ENCODE data around the gene KRT4. TPM values are rescaled to one million over a fixed set of nuclear protein-coding genes. Genes with fewer than 3 reads are reported as not detected.

KRT4 gene
- total RNA-seq, 1 experiment from 2014 or later, result not detected

DNA sequence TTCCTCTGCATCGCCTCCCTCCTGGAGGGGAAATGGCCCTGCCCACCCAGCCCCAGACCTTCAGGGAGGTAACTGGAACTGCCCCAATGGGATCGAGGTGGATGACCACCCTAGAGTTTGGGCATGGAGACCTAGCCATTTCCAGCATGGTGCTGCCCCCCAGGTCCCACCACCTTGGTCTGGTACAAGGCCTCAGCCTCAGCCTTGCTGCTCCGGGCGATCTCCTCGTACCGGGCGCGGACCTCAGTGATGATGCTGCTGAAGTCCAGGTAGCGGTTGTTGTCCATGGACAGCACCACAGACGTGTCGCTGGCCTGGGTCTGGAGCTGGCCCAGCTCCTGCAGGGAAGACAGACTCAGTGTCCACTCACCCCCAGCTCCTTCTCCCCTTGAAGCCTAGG lies 30.5 kb upstream of the KRT4 start (continued):
- TF ChIP-seq, protein P1, sequence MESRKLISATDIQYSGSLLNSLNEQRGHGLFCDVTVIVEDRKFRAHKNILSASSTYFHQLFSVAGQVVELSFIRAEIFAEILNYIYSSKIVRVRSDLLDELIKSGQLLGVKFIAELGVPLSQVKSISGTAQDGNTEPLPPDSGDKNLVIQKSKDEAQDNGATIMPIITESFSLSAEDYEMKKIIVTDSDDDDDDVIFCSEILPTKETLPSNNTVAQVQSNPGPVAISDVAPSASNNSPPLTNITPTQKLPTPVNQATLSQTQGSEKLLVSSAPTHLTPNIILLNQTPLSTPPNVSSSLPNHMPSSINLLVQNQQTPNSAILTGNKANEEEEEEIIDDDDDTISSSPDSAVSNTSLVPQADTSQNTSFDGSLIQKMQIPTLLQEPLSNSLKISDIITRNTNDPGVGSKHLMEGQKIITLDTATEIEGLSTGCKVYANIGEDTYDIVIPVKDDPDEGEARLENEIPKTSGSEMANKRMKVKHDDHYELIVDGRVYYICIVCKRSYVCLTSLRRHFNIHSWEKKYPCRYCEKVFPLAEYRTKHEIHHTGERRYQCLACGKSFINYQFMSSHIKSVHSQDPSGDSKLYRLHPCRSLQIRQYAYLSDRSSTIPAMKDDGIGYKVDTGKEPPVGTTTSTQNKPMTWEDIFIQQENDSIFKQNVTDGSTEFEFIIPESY (IDR thresholded peaks at IDR 0.05; ENCODE audit: extremely low read depth, insufficient replicate concordance, low read length), result no peak
- TF ChIP-seq POLR2A (IDR thresholded peaks at IDR 0.05; ENCODE audit: borderline replicate concordance, extremely low read depth, insufficient read depth, insufficient read length) (no peak), EZH2phosphoT487 (IDR thresholded peaks at IDR 0.05; ENCODE audit: borderline replicate concordance) (no peak), ELF1 (IDR thresholded peaks at IDR 0.05; ENCODE audit: borderline replicate concordance, low read depth) (no peak), ZNF274 (IDR thresholded peaks at IDR 0.05; ENCODE audit: low read depth, low read length) (no peak)

DNA sequence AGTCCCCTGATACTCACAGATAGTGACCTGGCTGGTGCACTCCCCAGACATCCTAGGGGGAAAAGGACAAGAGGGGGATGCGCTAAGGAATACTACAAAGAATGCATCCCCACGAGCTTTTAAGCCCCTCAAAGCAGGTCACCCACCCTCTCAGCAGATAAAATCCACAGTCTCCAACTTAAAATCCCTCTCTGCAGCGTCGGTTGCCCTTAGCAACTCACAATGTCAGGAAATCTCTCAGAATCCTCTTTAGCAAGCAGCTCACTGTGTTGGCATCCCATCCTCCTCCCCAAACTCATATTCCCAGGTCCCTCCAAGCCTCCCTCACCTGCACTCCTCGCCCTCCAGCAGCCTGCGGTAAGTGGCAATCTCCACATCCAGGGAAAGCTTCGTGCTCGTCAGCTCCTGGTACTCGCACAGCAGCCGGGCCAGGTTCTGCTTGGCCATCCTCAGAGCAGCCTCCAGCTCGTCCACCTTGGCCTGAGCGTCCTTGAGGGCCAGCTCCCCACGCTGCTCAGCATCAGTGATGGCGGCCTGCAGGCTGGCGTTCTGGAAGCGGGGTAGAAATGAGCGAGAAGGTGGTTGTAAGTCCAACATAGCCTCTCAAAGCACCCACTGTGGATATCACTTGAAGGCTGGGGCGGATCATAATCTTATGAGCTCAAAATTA lies 25.7 kb upstream of the KRT4 start:
- CTCF ChIA-PET, result interaction anchor here (1.8 kb wide), 1 partner anchor 31 kb away, joined by 8 read pairs; no protein-coding TSS in a partner anchor
- BruUV-seq (replicated peaks), result no TSS peak
- TF ChIP-seq, protein P2, sequence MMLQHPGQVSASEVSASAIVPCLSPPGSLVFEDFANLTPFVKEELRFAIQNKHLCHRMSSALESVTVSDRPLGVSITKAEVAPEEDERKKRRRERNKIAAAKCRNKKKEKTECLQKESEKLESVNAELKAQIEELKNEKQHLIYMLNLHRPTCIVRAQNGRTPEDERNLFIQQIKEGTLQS (IDR thresholded peaks at IDR 0.05), result no peak
- TF ChIP-seq, protein P3, sequence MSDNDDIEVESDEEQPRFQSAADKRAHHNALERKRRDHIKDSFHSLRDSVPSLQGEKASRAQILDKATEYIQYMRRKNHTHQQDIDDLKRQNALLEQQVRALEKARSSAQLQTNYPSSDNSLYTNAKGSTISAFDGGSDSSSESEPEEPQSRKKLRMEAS (IDR thresholded peaks at IDR 0.05), result no peak
- TF ChIP-seq EGR1 (IDR thresholded peaks at IDR 0.05; ENCODE audit: low read depth) (no peak), FOSL1 (IDR thresholded peaks at IDR 0.05; ENCODE audit: low read depth) (no peak), SP1 (IDR thresholded peaks at IDR 0.05; ENCODE audit: low read depth) (no peak), POLR2AphosphoS5 (IDR thresholded peaks at IDR 0.05; ENCODE audit: low read depth, low read length) (no peak)
- TF ChIP-seq, protein P1 (IDR thresholded peaks at IDR 0.05; ENCODE audit: extremely low read depth, insufficient replicate concordance, low read length), result no peak
- TF ChIP-seq, protein P4, sequence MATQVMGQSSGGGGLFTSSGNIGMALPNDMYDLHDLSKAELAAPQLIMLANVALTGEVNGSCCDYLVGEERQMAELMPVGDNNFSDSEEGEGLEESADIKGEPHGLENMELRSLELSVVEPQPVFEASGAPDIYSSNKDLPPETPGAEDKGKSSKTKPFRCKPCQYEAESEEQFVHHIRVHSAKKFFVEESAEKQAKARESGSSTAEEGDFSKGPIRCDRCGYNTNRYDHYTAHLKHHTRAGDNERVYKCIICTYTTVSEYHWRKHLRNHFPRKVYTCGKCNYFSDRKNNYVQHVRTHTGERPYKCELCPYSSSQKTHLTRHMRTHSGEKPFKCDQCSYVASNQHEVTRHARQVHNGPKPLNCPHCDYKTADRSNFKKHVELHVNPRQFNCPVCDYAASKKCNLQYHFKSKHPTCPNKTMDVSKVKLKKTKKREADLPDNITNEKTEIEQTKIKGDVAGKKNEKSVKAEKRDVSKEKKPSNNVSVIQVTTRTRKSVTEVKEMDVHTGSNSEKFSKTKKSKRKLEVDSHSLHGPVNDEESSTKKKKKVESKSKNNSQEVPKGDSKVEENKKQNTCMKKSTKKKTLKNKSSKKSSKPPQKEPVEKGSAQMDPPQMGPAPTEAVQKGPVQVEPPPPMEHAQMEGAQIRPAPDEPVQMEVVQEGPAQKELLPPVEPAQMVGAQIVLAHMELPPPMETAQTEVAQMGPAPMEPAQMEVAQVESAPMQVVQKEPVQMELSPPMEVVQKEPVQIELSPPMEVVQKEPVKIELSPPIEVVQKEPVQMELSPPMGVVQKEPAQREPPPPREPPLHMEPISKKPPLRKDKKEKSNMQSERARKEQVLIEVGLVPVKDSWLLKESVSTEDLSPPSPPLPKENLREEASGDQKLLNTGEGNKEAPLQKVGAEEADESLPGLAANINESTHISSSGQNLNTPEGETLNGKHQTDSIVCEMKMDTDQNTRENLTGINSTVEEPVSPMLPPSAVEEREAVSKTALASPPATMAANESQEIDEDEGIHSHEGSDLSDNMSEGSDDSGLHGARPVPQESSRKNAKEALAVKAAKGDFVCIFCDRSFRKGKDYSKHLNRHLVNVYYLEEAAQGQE (IDR thresholded peaks at IDR 0.05; ENCODE audit: low read depth), result no peak
- TF ChIP-seq, protein P5, sequence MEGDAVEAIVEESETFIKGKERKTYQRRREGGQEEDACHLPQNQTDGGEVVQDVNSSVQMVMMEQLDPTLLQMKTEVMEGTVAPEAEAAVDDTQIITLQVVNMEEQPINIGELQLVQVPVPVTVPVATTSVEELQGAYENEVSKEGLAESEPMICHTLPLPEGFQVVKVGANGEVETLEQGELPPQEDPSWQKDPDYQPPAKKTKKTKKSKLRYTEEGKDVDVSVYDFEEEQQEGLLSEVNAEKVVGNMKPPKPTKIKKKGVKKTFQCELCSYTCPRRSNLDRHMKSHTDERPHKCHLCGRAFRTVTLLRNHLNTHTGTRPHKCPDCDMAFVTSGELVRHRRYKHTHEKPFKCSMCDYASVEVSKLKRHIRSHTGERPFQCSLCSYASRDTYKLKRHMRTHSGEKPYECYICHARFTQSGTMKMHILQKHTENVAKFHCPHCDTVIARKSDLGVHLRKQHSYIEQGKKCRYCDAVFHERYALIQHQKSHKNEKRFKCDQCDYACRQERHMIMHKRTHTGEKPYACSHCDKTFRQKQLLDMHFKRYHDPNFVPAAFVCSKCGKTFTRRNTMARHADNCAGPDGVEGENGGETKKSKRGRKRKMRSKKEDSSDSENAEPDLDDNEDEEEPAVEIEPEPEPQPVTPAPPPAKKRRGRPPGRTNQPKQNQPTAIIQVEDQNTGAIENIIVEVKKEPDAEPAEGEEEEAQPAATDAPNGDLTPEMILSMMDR (IDR thresholded peaks at IDR 0.05 in 2 of 3, conservative IDR thresholded peaks at IDR 0.05 in 1 of 3; ENCODE audit: borderline replicate concordance in 1 of 3, insufficient read depth in 1 of 3, low read depth in 2 of 3, low read length in 2 of 3), result no peak

More for the DNA sequence above, 25.7 kb upstream of the KRT4 start:
- ChIA-PET RAD21 (ENCODE audit: low non-redundant PET in 1 of 2, low total read pairs in 2 of 2, uncharacterized antibody in 2 of 2, unreplicated experiment in 2 of 2) (no interaction called here), POLR2A (no interaction called here)
- H3K4me1 ChIP-seq (ENCODE audit: control insufficient read depth in 1 of 2, insufficient read depth in 2 of 2, low read length in 2 of 2), result peaks cover 0 to 18% of the 10 kb centered on the region in 2 experiments; a peak in 2 of 4 replicates
- ATAC-seq (no peak), DNase-seq (ENCODE audit: low read depth, low spot score) (no peak)
- no peaks in the 10 kb centered on the region for H3K36me3 ChIP-seq (ENCODE audit: control insufficient read depth in 1 of 2, insufficient read depth in 2 of 2, low read length in 2 of 2)
- H3K79me2 ChIP-seq (ENCODE audit: insufficient read depth, low read length), result no peaks in the 10 kb centered on the region
- H3K4me3 ChIP-seq (replicated peaks in 1 of 2; ENCODE audit: low read depth in 1 of 2, low read length in 2 of 2), result no peak overlapping the region
- H3K9me3 ChIP-seq (ENCODE audit: control insufficient read depth in 1 of 2, insufficient read depth in 1 of 2, low read depth in 1 of 2, low read length in 2 of 2), result no peaks in the 10 kb centered on the region
- H4K20me1 ChIP-seq (ENCODE audit: insufficient read depth), result no peaks in the 10 kb centered on the region
- H2AFZ ChIP-seq (ENCODE audit: low read depth, low read length, poor library complexity, severe bottlenecking), result no peak overlapping the region
- H3K27me3 ChIP-seq (ENCODE audit: insufficient read depth, low read length), result peaks cover 10% of the 10 kb centered on the region; the same call in 1 of the 2 replicates
- no peak overlapping the region for H3K9ac ChIP-seq (ENCODE audit: low read length)
- H3K4me2 ChIP-seq (ENCODE audit: low read length), result no peak overlapping the region
- intact Hi-C loops (cut with micrococcal nuclease), result no loop called here
- no peaks in the 10 kb centered on the region for H3K9me2 ChIP-seq (ENCODE audit: insufficient read depth)
- H3K27ac ChIP-seq (ENCODE audit: low read depth, low read length), result no peak overlapping the region
